HG02759 (cell line): ENCODE data around the gene CIT.

Experiments used
- ATAC-seq: cut with Tn5 transposase; IDR thresholded peaks from one replicate; pipeline ENCODE4 v1.9.1; 2021; ENCODE audit warnings: mild to moderate bottlenecking, moderate library complexity; ENCODE audit not compliant: unreplicated experiment

Gene CIT

GRCh38 chr12:119804011-119804641 is 73.0 kb downstream of the CIT start:
- no peak for ATAC-seq

- ATAC-seq: no peak
Measured at GRCh38 chr12:119803381-119803791, 73.7 kb downstream of the CIT start.

- ATAC-seq: no peak
Measured at GRCh38 chr12:119802472-119802871, 74.6 kb downstream of the CIT start.

- ATAC-seq: no peak
Measured at GRCh38 chr12:119797090-119797489, 80.0 kb downstream of the CIT start.

GRCh38 chr12:119796292-119796691 is 80.8 kb downstream of the CIT start:
- ATAC-seq: no peak

- no peak for ATAC-seq
Measured at GRCh38 chr12:119791453-119791852, 85.7 kb downstream of the CIT start.

GRCh38 chr12:119788786-119789185 is 88.3 kb downstream of the CIT start:
- ATAC-seq: no peak

- ATAC-seq: no peak
Measured at GRCh38 chr12:119786539-119786938, 90.6 kb downstream of the CIT start.

GRCh38 chr12:119784673-119785072 is 92.4 kb downstream of the CIT start:
- ATAC-seq: no peak

- no peak for ATAC-seq
Measured at GRCh38 chr12:119783787-119784186, 93.3 kb downstream of the CIT start.

- no peak for ATAC-seq
Measured at GRCh38 chr12:119781804-119782203, 95.3 kb downstream of the CIT start.

- no peak for ATAC-seq
Measured at GRCh38 chr12:119780786-119781434, 96.2 kb downstream of the CIT start.

GRCh38 chr12:119775246-119775895 is 101.7 kb downstream of the CIT start:
- ATAC-seq: no peak

- no peak for ATAC-seq
Measured at GRCh38 chr12:119772431-119772830, 104.7 kb downstream of the CIT start.

GRCh38 chr12:119770146-119770545 is 107.0 kb downstream of the CIT start:
- no peak for ATAC-seq

GRCh38 chr12:119762619-119763018 is 114.5 kb downstream of the CIT start:
- ATAC-seq: no peak

GRCh38 chr12:119758722-119759121 is 118.4 kb downstream of the CIT start:
- no peak for ATAC-seq

GRCh38 chr12:119758234-119758633 is 118.9 kb downstream of the CIT start:
- ATAC-seq: no peak

GRCh38 chr12:119751961-119752360 is 125.2 kb downstream of the CIT start:
- no peak for ATAC-seq

GRCh38 chr12:119749666-119750065 is 127.5 kb downstream of the CIT start:
- ATAC-seq: no peak

GRCh38 chr12:119748497-119748896 is 128.6 kb downstream of the CIT start:
- ATAC-seq: no peak

GRCh38 chr12:119746169-119746568 is 131.0 kb downstream of the CIT start:
- ATAC-seq: no peak
